IPS DF 4.7 (cell line): ENCODE results near the gene SEC31A.
"Not testable (repeated sequence)": the region's sequence is repeated elsewhere in the genome, so short reads cannot be mapped to it uniquely, and the experiment has no call there.

Source experiments
- DNase-seq: peaks from one replicate; pipeline ENCODE4 v3.0.0-alpha.2; 2013; ENCODE audit warnings: low spot score; ENCODE audit errors: extremely low read depth

The SEC31A gene, protein sequence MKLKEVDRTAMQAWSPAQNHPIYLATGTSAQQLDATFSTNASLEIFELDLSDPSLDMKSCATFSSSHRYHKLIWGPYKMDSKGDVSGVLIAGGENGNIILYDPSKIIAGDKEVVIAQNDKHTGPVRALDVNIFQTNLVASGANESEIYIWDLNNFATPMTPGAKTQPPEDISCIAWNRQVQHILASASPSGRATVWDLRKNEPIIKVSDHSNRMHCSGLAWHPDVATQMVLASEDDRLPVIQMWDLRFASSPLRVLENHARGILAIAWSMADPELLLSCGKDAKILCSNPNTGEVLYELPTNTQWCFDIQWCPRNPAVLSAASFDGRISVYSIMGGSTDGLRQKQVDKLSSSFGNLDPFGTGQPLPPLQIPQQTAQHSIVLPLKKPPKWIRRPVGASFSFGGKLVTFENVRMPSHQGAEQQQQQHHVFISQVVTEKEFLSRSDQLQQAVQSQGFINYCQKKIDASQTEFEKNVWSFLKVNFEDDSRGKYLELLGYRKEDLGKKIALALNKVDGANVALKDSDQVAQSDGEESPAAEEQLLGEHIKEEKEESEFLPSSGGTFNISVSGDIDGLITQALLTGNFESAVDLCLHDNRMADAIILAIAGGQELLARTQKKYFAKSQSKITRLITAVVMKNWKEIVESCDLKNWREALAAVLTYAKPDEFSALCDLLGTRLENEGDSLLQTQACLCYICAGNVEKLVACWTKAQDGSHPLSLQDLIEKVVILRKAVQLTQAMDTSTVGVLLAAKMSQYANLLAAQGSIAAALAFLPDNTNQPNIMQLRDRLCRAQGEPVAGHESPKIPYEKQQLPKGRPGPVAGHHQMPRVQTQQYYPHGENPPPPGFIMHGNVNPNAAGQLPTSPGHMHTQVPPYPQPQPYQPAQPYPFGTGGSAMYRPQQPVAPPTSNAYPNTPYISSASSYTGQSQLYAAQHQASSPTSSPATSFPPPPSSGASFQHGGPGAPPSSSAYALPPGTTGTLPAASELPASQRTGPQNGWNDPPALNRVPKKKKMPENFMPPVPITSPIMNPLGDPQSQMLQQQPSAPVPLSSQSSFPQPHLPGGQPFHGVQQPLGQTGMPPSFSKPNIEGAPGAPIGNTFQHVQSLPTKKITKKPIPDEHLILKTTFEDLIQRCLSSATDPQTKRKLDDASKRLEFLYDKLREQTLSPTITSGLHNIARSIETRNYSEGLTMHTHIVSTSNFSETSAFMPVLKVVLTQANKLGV

DNA sequence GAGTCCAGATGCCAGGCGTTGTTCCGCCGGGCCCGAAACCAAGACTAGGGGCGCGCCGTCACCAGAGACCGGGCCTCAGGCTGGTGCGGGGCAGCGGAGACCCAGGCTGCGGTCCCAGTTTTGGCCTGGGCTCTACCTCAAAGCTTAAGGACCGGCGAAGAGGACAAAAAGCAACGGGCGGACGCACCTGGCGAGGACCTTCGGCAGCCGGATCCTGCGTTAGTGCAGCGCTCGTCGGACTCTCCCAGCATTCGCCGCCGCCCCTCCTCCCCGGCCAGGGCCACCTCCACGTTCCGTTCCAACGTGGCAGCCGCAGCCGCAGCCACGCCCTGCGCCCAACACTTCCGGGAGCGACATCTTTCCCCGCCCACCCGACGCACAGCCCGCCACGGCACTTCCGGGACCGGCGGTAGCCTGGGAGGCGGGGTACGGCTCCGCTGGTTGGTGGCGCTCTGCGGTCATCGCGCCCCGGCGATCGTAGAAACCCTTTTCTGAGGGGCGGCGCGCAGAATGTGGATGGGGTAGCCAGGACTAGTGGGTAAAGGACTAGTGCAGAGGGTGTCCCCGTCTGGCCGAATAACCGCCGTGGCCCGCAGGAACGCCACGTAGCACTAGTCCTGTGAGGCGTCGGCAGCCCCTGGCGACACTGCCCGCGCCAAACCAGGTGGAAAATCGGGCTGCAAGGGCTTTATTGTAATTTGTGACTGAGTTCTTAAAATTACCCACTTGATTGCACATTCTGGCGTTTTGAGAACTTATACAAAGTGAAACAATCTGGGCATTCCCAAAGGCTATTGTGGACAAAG lies at the start of gene SEC31A:
SEC31A (minus strand) TSS at position 253 of the 806 bp plus-strand sequence. CDS start 9,217 bp downstream, outside the sequence.
- peak; percentile 64 for DNase-seq

DNA sequence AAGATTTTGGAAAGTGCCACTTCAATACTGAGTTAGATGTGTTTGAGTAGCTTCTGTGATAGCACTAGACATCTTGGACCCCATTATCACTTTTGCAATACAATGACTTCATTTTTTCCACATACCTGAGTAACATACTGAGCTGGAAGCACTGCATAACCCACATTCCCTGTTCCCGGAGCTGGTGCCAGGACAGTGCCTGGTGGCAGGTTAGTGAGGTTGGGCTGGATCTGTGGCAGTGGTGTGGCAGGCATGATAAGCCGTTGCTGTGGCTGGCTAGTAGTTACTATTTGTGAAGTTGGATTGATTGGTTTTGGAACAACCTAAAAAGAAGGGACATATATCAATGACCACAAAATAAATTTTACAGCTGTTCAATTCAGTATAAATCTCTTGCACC lies 48.5 kb upstream of the SEC31A start:
- DNase-seq: no peak

DNA sequence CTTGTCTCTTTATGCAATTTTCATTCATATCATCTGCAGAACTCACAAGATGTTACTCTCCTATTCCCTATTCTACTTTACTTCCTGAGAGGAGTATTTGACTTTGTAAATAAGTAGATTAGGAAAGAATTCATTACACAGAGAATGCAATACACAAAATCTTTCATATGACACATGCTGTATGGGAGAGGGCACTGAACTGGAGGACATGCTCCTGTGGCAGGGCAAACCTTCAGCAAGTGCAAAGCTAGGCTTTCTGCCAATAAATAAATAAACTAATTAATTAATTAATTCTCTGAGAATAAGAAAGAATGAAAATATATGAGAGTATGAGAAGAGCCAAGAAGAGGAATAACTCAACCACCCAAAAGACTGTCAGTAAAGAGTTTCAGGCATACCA lies 43.5 kb upstream of the SEC31A start:
- no peak for DNase-seq

DNA sequence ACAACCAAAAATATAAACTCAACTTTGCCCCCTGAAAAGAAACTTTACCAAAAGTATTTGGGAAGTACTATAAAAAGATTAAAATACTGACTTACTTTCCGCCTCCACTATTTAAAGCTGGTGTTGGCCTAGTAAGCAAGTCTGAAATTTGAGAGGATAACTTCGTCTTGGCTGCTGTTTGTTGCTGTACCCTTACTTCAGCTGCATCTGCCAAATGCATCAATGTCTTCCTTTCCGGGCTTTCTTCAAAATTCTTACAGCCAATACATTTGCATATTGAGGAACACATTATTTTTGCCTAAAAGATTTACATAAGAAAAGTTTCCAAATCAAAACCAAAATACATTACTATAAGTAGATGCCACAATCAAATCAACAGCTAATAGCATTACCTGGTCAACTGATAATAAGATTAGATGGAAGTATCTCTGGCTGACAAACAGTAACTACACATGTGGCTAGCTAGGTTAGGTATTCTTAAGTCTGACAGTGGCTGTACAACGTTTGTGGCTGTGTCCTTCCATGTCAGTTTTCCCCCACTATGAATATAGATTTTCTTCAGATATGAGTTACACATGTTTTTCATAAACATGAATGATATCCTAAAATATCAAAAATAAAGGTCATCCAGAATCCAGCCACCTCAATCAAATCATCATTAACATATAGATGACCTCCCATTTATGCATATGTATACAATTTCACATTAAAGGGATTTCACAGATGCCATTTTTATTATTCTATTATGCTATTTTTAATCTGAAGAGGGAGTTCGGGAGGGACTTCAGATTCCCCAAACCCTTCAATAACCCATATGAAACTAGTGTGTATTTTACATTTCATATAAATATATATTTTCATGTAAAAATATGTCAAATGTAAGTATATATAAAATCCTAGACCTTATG lies 40.1 kb upstream of the SEC31A start:
- DNase-seq: no peak

DNA sequence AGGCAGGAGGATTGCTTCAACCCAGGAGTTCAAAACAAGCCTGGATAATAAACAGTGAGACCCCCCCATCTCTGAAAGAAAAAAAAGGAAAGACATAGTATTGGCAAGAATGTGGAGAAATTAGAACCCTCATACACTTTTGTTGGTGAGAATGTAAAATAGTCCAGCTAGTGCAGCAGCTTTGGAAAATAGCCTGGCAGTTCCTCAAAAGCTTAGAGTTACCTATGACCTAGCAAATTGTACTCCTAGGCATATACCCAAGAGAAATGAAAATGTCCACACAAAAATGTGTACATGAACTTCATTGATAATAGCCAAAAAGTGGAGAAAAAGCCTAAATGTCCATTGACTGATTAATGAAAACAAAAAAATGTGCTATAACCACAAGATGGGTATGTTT lies 30.8 kb upstream of the SEC31A start:
- DNase-seq: no peak

DNA sequence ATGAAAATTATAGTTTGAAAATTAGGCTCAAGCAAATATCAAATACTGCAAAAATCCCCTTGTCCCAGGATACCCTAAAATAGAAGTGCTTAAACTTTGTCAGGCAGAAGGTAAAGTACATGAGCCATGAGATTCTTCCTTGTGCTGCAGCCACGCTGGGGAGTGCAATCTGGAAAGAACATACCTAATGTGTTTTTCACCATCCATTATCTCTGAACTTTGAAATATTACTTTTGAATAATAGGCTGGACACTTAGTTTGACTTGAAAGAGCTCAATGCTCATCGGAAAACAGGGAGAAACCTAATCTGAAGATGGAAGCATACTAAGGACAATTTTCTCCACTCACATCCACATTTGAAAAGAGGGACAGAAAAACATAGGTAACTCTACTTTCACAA lies 28.4 kb upstream of the SEC31A start:
- DNase-seq: no peak

DNA sequence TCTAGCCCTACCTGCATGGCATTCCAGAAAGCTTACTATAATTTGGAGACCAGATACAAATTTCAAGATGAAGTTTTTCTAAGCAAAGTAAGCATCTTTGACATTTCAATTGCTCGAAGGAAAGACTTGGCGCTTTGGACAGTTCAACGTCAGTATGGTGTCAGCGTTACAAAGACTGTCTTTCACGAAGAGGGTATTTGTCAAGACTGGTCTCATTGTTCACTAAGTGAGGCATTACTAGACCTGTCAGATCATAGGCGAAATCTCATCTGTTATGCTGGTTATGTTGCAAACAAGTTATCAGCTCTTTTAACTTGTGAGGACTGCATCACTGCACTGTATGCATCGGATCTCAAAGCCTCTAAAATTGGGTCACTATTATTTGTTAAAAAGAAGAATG lies 27.1 kb upstream of the SEC31A start:
- DNase-seq: no peak

DNA sequence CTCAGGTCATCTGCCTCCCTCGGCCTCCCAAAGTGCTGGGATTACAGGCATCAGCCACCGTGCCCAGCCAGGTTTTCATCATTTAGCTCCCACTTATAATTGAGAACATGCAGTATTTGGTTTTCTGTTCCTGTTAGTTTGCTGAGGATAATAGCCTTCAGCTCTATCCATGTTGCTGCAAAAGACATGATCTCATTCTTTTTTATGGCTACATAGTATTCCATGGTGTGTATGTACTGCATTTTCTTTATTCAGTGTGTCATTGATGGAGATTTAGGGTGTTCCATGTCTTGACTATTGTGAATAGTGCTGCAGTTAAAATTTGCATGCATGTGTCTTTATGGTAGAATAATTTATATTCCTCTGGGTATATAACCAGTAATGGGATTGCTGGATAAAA lies 23.0 kb upstream of the SEC31A start:
- not testable (repeated sequence) for DNase-seq

DNA sequence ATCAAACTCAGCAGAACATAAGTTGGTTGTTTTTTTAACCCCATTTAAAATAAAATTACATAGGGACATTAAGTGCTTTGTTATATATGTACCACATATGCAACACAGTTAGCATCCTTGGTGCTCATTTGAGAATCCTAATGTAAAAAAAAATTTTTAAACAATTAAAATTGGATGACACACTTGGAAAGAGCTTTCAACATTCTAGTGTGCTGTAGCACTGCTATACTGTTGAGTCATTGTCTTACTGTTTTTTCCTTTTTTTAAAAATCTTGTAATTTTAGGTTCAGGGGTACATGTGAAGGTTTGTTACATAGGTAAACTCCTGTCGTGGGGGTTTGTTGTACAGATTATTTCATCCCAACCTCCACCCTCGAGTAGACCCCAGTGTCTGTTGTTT lies 22.4 kb upstream of the SEC31A start:
- no peak for DNase-seq

DNA sequence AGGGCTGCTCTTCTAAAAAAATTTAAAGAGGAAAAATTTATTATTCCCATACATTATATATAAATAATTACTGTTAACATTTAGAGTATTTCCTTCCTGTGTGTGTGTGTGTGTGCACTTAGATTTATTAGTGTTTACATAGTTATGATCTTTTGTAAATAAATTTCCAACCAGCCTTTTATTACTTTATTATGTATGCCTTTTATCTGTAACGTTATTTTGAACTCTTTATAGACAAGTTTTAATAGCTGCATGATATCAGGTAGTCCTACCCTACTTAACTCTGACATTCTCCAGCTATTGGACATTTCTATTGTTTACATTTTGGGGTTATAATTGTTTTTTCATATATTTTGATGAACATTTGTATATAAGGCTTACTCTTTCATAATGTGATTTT lies 18.4 kb upstream of the SEC31A start:
- DNase-seq: no peak

DNA sequence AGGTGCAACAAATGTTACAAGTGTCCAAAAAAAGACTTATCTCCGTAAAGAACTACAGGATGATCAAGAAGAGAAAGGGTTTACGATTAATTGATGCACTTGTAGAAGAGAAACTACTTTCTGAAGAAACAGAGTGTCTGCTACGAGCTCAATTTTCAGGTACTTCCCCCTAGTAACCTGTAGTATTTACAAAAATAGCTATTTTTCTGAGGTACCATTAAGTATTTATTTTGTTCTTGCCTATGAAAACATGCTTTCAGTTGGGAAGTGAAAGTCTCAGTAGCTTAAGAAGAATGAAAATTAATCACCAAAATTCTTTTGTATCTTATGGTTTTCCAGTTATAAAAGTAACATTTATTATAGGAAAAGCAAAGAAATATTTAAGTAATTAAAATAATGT lies 15.5 kb upstream of the SEC31A start:
- no peak for DNase-seq

DNA sequence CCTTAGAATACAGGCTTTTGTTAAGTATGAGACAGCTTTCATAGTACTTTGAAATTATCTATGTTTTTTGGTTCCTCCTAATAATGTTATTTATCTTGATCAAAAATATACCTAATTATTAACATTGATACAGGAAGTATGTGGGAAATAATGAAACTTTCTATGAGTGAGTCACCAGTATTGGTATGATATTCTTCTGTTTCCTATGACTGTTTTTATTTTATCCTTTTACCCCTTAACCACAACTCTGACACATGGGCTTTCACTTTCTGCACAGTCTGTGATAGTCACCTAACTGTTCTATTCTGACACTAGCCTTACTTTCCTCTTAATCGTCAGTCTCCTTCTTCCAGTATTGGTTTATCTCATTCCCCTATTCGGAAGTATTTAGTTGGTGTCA lies 14.3 kb upstream of the SEC31A start:
- no peak for DNase-seq

DNA sequence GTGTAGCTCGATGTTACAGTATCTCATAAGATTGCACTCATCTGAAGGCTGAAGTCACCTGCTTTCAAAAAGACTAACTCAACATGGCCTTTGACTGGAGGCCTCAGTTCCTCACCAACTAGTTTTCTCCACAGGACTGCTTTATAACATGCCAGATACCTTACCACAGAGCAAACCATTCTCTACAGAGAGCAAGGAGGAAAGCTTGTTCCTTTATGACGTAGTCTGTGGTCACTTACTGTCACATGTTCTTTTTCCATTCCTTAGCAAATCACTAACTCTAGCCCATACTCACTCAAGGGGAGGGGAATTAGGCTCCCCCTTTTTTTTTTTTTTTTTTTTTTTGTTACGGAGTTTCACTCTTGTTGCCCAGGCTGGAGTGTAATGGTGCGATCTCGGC lies 12.8 kb upstream of the SEC31A start:
- no peak for DNase-seq

DNA sequence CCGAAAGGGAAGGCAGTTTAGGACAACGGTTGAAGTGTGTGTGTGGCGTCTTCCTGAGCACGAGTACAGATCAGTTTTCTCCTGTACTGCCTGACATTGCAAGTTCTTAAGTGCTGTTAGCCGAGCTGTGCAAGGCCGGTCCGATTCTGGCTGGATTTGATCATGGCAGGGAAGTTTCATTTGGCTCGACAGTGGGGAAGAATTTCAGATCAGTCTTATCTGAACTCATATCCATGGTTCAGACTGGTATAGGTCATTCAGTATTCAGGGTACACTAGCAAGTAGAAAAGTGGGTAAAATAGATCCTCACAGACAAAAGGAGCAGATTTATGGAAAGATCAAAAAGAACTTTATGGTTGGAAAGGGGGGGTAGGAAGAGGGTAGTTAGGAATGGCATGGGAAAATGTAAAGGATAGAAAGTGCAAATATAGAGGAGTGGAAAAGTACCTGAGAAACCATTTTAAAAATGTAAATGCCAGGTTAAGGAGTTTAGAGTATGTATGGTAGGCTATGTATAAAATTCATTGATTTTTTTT lies 10.3 kb upstream of the SEC31A start:
- no peak for DNase-seq

DNA sequence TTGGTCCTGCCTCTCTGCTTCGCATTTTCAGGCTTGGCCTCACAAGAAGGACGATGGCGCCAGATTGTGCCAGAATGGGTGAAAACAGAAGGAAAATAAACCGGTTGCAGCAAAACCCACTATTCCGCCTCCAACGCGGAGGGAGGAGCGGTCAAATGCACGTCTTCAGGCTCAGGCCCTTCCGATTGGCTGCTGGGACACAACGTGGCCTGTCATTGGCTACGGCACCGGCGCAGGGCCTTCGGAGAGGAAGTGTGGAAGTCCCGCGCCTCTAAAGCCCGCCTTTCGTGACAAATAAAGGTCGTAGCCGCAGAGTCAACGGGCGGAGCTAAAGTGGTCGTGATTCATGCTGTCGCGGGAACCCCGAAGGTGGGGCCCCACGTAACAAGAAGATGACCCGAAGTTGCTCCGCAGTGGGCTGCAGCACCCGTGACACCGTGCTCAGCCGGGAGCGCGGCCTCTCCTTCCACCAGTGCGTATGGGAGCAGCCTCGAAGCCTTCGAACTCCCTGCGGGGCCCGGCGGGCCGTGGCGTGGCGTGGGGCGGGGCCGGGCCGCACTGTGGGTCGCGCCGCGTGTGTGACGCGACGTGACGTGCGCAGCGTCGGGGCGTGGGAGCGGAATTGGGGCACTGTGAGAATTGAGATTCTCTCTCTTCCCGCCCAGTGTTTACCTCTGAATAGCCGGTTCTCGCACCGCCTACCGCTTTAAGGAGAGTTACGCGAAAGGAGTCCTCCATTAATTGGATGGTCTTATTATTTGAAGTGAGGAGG lies 9.6 kb upstream of the SEC31A start, which contains the start of gene THAP9:
THAP9 (plus strand) TSS at position 325 of the 772 bp plus-strand sequence; CDS start at position 393, 68 bp downstream.
- DNase-seq: peak; percentile 90

DNA sequence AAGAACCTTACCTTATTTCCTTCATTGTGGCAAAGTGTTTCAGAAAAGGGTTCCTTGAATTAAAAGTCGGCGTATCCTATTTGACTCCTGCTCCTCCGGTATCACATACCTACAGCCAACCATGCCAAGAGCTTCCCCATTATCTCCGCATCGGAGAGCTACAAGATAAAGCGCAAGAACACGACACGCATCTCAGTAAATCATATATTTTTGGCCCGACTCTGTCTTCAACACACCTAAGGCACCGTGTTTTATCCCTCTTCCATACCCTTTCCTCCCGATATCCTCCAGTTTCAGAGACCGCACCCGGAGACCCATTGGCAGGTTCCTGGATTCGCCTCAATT lies 9.1 kb upstream of the SEC31A start:
- no peak for DNase-seq

DNA sequence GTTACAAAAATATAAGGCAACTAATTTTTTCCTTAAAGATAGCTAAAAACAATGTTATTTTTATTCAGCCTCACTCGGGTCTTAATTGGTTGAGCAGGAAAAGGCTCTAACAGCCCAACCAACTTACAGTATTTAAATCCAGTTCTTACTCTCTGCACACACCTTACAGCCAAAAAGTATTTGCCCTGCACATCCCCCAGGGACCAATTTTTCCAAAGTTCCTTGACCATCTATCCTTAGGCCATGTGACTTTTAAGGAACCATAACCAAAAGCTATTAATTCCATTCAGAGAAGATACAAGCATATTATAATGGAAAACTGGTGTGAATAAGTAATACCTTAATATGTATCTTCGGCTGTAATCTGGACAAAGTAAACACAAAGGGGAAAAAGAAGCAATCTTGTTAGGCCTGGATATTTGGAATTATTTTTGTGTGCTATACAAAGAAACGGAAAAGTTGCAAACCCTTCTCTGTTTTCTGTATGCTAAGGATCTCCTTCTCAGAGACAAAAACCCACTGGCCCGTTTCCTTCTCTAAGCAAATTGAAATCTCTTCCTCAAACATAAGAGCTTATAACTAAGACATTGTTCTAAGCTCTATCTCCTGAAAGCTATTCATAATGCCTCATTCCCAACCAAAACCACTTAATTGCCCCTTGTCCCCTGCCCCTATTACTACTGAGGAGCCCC lies 8.6 kb upstream of the SEC31A start:
- no peak for DNase-seq
